Activated CD8-positive, alpha-beta T cell treated with anti-CD3 and anti-CD28 coated beads for 36 hours (primary cell): Measurements from ENCODE around the gene CLEC20A. TPM values are rescaled to one million over a fixed set of nuclear protein-coding genes. Genes with fewer than 3 reads are reported as not detected.
"Not testable (repeated sequence)": the region's sequence is repeated elsewhere in the genome, so short reads cannot be mapped to it uniquely, and the experiment has no call there.

Experiments
- ATAC-seq: fragments of 200-7000 bp; cut with Tn5 transposase; one replicate; pipeline ENCODE4 v1.10.0; 2021; ENCODE audit warnings: mild to moderate bottlenecking, moderate library complexity
- CTCF ChIA-PET: fragments of 350-600 bp; sonication (Branson Sonifier 250); formaldehyde crosslinking; loops from one replicate; lab custom pipeline; 2021; ENCODE audit warnings: antibody characterized with exemption; lab: Charles Lee
- POLR2A ChIA-PET: fragments of 350-600 bp; sonication (Branson Sonifier 250); formaldehyde crosslinking; loops from one replicate; lab custom pipeline; 2021; ENCODE audit warnings: antibody characterized with exemption; lab: Charles Lee
- DNase-seq: peaks from one replicate; pipeline ENCODE4 v3.0.0-alpha.2; 2020
- H3K27ac Mint-ChIP-seq: one replicate; pipeline ENCODE4 v1.8.0; 2021; ENCODE audit warnings: mild to moderate bottlenecking, mixed read lengths
- H3K27me3 Mint-ChIP-seq: one replicate; pipeline ENCODE4 v1.8.0; 2021; ENCODE audit warnings: mixed read lengths
- H3K36me3 Mint-ChIP-seq: one replicate; pipeline ENCODE4 v1.8.0; 2021; ENCODE audit warnings: low read depth, mixed read lengths
- H3K4me1 Mint-ChIP-seq: one replicate; pipeline ENCODE4 v1.8.0; 2021; ENCODE audit warnings: low read depth, mixed read lengths
- H3K4me3 Mint-ChIP-seq: one replicate; pipeline ENCODE4 v1.8.0; 2021; ENCODE audit warnings: mild to moderate bottlenecking, moderate library complexity, mixed read lengths
- H3K9me3 Mint-ChIP-seq: one replicate; pipeline ENCODE4 v1.8.0; 2021; ENCODE audit warnings: mixed read lengths
- CTCF ChIP-seq: fragments of 200-600 bp; IDR thresholded peaks from one replicate; pipeline ENCODE4 v1.8.0; 2022; ENCODE audit warnings: antibody characterized with exemption, mild to moderate bottlenecking
- intact Hi-C: fragments of 100-400 bp; cut with micrococcal nuclease; formaldehyde crosslinking; loops from one replicate; pipeline ENCODE4 v1.10.0; 2022
- total RNA-seq, 2 experiments: library from RNA; stranded (reverse); gene quantifications; one replicate each; pipeline ENCODE4 v1.2.3, GENCODE V29; 2021

Gene CLEC20A
- total RNA-seq, 2 experiments from 2014 or later, result not detected

GRCh38 chr1:178509414-178510007 lies 12.7 kb upstream of the CLEC20A start:
- no peak overlapping the region for H3K27ac Mint-ChIP-seq
- ChIA-PET POLR2A (no interaction called here), CTCF (no interaction called here)
- ATAC-seq, result no peak
- no peaks in the 10 kb centered on the region for H3K4me1 Mint-ChIP-seq
- intact Hi-C loops, result no loop called here
- no peak for TF ChIP-seq CTCF
- no peaks in the 10 kb centered on the region for H3K9me3 Mint-ChIP-seq
- H3K27me3 Mint-ChIP-seq, result no peaks in the 10 kb centered on the region
- DNase-seq, result no peak
- no peaks in the 10 kb centered on the region for H3K36me3 Mint-ChIP-seq
- no peak overlapping the region for H3K4me3 Mint-ChIP-seq

- Mint-ChIP-seq H3K27ac (no peak overlapping the region), H3K9me3 (no peaks in the 10 kb centered on the region), H3K4me1 (no peaks in the 10 kb centered on the region), H3K36me3 (no peaks in the 10 kb centered on the region), H3K27me3 (no peaks in the 10 kb centered on the region), H3K4me3 (no peak overlapping the region)
- intact Hi-C loops, result no loop called here
- no peak for TF ChIP-seq CTCF
- ChIA-PET POLR2A (no interaction called here), CTCF (interaction anchor here (1.8 kb wide), 1 partner anchor 195 kb away, joined by 5 read pairs; no protein-coding TSS in a partner anchor)
- ATAC-seq (no peak), DNase-seq (no peak)
Measured at GRCh38 chr1:178506669-178507068, 9.9 kb upstream of the CLEC20A start.

GRCh38 chr1:178506177-178506576 lies 9.4 kb upstream of the CLEC20A start:
- H3K9me3 Mint-ChIP-seq, result no peaks in the 10 kb centered on the region
- intact Hi-C loops, result no loop called here
- ChIA-PET CTCF (interaction anchor here (0.8 to 1.8 kb wide), 3 partner anchors 36 to 195 kb away, joined by 3 to 5 read pairs (median 3); no protein-coding TSS in a partner anchor), POLR2A (no interaction called here)
- no peak overlapping the region for H3K27ac Mint-ChIP-seq
- DNase-seq (no peak), ATAC-seq (no peak)
- no peaks in the 10 kb centered on the region for H3K4me1 Mint-ChIP-seq
- H3K27me3 Mint-ChIP-seq, result no peaks in the 10 kb centered on the region
- H3K36me3 Mint-ChIP-seq, result no peaks in the 10 kb centered on the region
- no peak for TF ChIP-seq CTCF
- H3K4me3 Mint-ChIP-seq, result no peak overlapping the region

GRCh38 chr1:178504286-178504685 lies 7.5 kb upstream of the CLEC20A start:
- ATAC-seq (no peak), DNase-seq (no peak)
- Mint-ChIP-seq H3K27ac (no peak overlapping the region), H3K4me1 (no peaks in the 10 kb centered on the region), H3K27me3 (no peaks in the 10 kb centered on the region), H3K9me3 (no peaks in the 10 kb centered on the region), H3K36me3 (no peaks in the 10 kb centered on the region), H3K4me3 (no peak overlapping the region)
- intact Hi-C loops, result loop anchor here (5.0 kb wide), 1 partner anchor 192 kb away; no protein-coding TSS in a partner anchor
- POLR2A ChIA-PET, result no interaction called here
- CTCF ChIA-PET, result interaction anchor here (1.2 to 5.5 kb wide), 3 partner anchors 193 to 499 kb away, joined by 3 to 62 read pairs (median 3); no protein-coding TSS in a partner anchor
- no peak for TF ChIP-seq CTCF

- Mint-ChIP-seq H3K36me3 (no peaks in the 10 kb centered on the region), H3K9me3 (no peaks in the 10 kb centered on the region), H3K27me3 (no peaks in the 10 kb centered on the region), H3K4me1 (no peaks in the 10 kb centered on the region), H3K4me3 (no peak overlapping the region), H3K27ac (no peak overlapping the region)
- POLR2A ChIA-PET, result no interaction called here
- TF ChIP-seq CTCF, result no peak
- DNase-seq, result no peak
- intact Hi-C loops, result loop anchor here (5.0 kb wide), 1 partner anchor 192 kb away; no protein-coding TSS in a partner anchor
- CTCF ChIA-PET, result interaction anchor here (1.2 to 5.5 kb wide), 3 partner anchors 193 to 499 kb away, joined by 3 to 62 read pairs (median 3); no protein-coding TSS in a partner anchor
- no peak for ATAC-seq
Measured at GRCh38 chr1:178503849-178504248, 7.1 kb upstream of the CLEC20A start.

GRCh38 chr1:178503316-178503715 lies 6.6 kb upstream of the CLEC20A start:
- intact Hi-C loops, result loop anchor here (5.0 kb wide), 1 partner anchor 191 kb away; no protein-coding TSS in a partner anchor
- H3K4me1 Mint-ChIP-seq, H3K9me3 Mint-ChIP-seq, H3K36me3 Mint-ChIP-seq, H3K27me3 Mint-ChIP-seq, H3K4me3 Mint-ChIP-seq, H3K27ac Mint-ChIP-seq, ATAC-seq, POLR2A ChIA-PET, DNase-seq: not testable (repeated sequence)
- CTCF ChIA-PET, result interaction anchor here (1.2 to 5.5 kb wide), 3 partner anchors 192 to 500 kb away, joined by 3 to 62 read pairs (median 3); no protein-coding TSS in a partner anchor
